ENCODE data around the gene COL4A2. TPM values are rescaled to one million over a fixed set of nuclear protein-coding genes. Genes with fewer than 3 reads are reported as not detected.

COL4A2 gene
- total RNA-seq, 4 donors from 2014 or later: 655 to 1,231 (median 912) TPM

DNA sequence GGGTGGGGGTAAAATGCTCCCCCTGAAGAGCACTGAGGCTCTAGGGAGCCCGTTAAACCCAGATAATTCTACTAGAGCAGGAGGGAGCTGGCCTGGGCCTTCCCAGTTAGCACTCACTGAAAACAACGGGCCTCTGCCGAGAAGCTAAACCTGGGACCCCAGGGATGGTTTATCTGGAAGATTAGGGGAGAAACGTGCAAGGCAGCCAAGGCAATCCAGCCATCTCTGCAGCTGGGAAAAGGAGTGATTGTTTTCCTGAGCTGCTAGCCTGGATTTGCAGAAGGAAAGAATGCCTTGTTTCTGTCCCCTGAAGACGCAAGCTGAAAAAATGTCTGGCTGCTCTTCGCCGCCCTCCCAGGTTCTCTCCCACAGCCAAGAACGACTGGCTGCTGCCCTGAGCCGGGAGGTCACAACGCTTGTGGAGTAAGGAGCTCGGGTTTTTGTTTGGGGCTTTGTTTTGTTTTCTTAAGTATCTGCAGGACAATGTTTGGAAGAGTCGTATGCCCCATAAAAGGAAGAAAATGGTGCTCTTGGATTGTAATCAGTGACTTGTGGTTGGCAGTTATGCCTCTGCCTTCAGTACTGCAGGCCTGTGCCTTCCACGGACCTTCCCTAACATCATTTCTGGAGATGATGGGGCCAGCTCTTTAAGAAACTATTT is 31.5 kb downstream of the COL4A2 start:
- TF ChIP-seq, protein P1, sequence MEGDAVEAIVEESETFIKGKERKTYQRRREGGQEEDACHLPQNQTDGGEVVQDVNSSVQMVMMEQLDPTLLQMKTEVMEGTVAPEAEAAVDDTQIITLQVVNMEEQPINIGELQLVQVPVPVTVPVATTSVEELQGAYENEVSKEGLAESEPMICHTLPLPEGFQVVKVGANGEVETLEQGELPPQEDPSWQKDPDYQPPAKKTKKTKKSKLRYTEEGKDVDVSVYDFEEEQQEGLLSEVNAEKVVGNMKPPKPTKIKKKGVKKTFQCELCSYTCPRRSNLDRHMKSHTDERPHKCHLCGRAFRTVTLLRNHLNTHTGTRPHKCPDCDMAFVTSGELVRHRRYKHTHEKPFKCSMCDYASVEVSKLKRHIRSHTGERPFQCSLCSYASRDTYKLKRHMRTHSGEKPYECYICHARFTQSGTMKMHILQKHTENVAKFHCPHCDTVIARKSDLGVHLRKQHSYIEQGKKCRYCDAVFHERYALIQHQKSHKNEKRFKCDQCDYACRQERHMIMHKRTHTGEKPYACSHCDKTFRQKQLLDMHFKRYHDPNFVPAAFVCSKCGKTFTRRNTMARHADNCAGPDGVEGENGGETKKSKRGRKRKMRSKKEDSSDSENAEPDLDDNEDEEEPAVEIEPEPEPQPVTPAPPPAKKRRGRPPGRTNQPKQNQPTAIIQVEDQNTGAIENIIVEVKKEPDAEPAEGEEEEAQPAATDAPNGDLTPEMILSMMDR (IDR thresholded peaks at IDR 0.05; ENCODE audit: low read depth): no peak

DNA sequence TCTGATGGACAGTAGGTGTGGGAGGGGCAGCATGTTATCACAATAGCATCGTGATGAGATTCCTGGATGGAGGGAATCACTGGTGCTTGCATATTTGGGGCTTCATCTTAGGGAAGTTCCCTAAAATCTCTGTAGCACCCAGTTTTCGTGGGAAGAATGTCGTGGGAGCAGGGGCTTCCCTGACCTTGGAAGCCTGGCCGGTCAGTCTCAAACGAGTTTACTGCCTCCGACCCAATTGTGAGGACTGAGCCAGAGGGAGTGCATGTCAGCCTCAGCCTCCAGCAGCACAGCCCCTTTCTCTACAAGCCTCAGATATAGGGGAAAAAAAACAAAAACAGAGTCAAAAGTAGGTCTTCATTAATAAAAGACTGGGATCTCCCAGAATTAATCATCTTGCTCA is 32.2 kb downstream of the COL4A2 start:
- TF ChIP-seq, protein P1 (IDR thresholded peaks at IDR 0.05; ENCODE audit: low read depth): no peak

DNA sequence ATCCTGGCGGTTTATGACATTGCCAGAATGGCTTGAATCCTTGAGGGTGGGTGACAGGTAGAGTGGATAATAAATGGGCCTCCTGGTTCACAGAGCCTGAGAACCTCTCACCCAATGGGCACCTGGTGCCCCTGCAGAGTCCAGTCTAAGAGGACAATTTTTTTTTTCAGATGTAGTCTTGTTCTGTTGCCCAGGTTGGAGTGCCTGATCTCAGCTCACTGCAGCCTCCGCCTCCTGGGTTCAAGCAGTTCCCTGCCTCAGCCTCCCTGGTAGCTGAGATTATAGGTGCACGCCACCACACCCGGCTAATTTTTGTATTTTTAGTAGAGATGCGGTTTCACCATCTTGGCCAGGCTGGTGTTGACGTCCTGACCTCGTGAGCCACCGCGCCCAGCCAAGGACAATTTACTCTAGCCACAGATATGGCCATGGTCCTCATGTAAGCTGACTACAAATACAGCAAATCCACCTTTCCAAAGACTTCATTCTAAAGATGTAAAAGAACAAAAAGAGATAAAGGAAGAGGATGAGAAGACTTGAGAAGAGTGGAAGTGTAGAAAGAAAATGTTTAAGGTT is 33.0 kb downstream of the COL4A2 start:
- TF ChIP-seq, protein P1 (IDR thresholded peaks at IDR 0.05; ENCODE audit: low read depth): no peak

DNA sequence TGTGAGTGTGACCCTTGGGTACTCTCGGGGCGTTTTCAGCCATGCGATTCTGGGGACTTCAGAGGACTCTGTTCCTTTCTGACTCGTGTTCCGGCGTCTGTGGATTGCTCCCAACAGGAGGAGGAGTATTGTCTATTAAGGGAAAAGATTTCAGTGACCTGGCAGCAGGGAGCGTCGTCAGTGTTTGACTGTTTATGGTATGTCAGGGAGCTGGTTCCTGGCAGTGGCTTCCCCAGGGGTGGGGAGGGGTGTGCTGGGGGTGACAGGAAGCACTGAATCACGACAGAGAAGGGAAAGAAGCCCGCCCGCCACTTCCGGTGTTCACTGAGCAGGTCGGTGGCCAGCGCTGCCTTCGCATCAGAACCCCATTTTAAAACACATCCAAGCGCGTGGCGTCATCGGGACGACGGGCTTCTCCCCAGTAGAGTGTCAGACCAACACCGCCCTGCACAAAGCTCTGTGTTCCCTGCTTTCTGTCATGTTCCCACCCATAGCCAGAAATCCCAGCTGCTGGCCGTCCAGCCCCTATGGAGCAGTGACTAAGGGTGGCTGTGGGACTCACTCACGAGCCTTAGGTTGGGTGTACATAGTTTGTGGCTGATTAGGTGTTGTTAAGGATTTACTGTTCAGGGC is 33.8 kb downstream of the COL4A2 start:
- TF ChIP-seq, protein P1 (IDR thresholded peaks at IDR 0.05; ENCODE audit: low read depth): no peak

DNA sequence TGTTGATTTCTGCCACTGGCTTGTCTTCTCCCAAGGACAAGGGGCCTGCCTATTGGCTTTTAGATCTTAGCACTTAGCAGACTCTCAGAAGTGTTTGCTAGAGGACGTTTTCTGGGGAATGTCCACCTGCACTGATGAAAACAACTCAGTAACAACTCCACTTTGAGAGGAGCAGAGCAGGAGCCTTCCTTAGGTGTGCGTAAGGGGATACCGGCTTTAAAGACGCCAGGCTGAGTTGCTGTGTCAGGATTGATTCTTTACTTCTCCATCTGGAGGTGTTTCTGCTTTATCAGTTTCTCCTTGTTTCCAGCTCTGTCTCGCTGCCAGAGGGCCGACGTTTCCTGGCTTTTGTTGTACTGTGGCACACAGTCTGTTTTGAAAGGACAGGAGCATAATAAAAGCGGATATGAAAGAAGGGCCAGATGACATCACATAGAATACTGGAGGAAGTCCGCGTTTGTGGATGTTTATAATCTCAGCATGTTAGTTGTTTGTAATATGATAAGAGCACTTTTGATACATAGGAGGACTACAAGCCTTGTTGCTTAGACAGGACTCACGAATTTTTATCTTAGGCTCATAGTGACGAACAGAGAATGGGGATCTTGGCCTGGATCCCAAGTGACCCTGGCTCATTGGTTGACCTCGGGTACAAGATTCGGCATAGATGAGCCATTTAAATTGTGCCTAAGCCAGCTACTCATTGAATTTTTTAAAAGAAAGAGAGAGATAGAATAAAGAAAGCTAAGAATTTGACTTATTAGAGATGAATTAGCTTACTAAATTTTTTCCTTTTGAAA is 34.6 kb downstream of the COL4A2 start:
- TF ChIP-seq, protein P1 (IDR thresholded peaks at IDR 0.05; ENCODE audit: low read depth): no peak

DNA sequence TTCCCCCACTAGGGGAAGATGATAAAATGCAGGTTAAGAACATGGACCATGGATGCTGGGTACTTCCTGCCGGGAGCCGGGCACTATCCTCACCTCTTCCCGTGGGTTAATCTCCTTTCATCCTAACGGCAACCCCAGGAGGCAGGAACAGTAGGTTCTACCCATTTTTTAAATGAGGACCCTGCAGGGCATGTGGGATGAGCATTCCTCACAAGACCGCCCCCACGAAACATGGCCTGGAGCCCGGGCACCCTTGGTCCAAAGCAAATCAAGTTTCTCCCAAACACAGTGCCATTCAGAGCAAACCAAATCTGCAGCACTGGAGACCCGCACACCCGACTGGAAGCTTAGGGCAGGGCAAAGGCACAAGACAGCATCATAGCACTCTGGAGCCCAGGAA is 35.4 kb downstream of the COL4A2 start:
- TF ChIP-seq, protein P1 (IDR thresholded peaks at IDR 0.05; ENCODE audit: low read depth): no peak
